BLaER1 (cell line): ENCODE results near the gene CNPY4.
"Not testable (repeated sequence)": the region's sequence is repeated elsewhere in the genome, so short reads cannot be mapped to it uniquely, and the experiment has no call there.

Source experiments
- H3K27ac ChIP-seq: shearing (Covaris generic); formaldehyde crosslinking; 2 replicates; pipeline ENCODE4 v1.8.1; 2022
- H3K27me3 ChIP-seq: shearing (Covaris generic); formaldehyde crosslinking; 2 replicates; pipeline ENCODE4 v1.8.1; 2022
- H3K36me3 ChIP-seq: shearing (Covaris generic); formaldehyde crosslinking; 2 replicates; pipeline ENCODE4 v1.8.1; 2022
- H3K4me1 ChIP-seq: shearing (Covaris generic); formaldehyde crosslinking; 2 replicates; pipeline ENCODE4 v1.8.1; 2022
- H3K4me2 ChIP-seq: shearing (Covaris generic); formaldehyde crosslinking; 2 replicates; pipeline ENCODE4 v1.8.1; 2022
- H3K4me3 ChIP-seq: shearing (Covaris generic); formaldehyde crosslinking; 2 replicates; pipeline ENCODE4 v1.8.1; 2022
- H3K9ac ChIP-seq: shearing (Covaris generic); formaldehyde crosslinking; 2 replicates; pipeline ENCODE4 v1.8.1; 2022
- H3K9me3 ChIP-seq: shearing (Covaris generic); formaldehyde crosslinking; 2 replicates; pipeline ENCODE4 v1.8.1; 2022
- H4K20me1 ChIP-seq: shearing (Covaris generic); formaldehyde crosslinking; 2 replicates; pipeline ENCODE4 v1.8.1; 2022
- Cebpa-rat ChIP-seq: shearing (Covaris generic); IDR thresholded peaks from 2 replicates; pipeline ENCODE4 v1.8.1; 2022

The CNPY4 gene

DNA sequence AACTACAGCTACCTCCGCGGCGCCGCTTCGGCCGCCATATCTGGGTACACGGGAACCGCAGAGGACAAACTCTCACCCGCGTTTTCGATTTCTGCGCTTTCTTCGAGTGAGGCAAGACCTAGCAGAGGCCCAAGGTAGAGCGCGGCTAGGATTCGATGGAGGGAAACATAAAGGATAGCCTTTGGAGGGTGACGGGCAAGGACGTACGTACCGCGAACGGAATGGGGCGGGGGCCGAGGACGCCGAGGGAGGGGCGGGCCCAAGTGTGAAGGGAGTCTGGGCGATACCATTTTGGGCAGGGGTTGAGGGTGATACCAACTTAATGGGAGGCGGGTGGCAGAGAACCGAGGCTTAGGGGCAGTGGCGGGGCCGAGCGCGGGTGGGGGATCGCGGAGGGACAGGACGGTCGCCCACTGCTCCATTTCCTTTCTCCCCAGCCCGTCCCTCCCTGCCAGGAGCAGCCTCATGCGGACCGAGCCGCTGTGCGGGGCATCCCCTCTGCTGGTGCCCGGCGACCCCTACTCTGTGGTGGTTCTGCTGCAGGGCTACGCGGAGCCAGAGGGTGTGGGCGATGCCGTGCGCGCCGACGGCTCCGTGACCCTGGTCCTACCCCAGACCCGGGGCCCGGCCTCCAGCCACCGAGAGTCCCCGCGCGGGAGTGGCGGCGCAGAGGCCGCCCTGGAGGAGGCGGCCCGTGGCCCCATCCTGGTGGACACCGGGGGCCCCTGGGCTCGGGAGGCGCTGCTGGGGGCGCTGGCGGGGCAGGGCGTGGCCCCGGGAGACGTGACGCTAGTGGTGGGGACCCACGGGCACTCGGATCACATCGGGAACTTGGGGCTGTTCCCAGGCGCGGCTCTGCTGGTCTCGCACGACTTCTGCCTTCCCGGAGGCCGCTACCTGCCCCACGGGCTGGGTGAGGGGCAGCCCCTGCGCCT lies 7.8 kb downstream of the CNPY4 start, which contains the start of gene MBLAC1:
TSS of gene MBLAC1 (plus strand) at position 37 of the 935 bp plus-strand sequence. CDS start at position 466, 429 bp downstream.
- H3K9me3 ChIP-seq: no peaks in the 10 kb centered on the region
- H3K4me1 ChIP-seq: peaks cover 57% of the 10 kb centered on the region
- TF ChIP-seq Cebpa-rat: no peak
- peak within 1 kb of the TSS; percentile 86 for H3K4me3 ChIP-seq
- no peaks in the 10 kb centered on the region for H4K20me1 ChIP-seq
- peak within 1 kb of the TSS; percentile 95 for H3K4me2 ChIP-seq
- H3K36me3 ChIP-seq: peaks cover 26% of the 10 kb centered on the region
- H3K9ac ChIP-seq: peak within 1 kb of the TSS; percentile 85
- H3K27ac ChIP-seq: peak within 1 kb of the TSS; percentile 86
- H3K27me3 ChIP-seq: peaks cover 23% of the 10 kb centered on the region; the same call in 1 of the 2 replicates

GRCh38 chr7:100127866-100128636 lies 8.6 kb downstream of the CNPY4 start:
- Histone ChIP-seq H3K4me2 (peak overlapping the region; percentile 95), H3K4me3 (peak overlapping the region; percentile 86), H3K27ac (peak overlapping the region; percentile 86), H3K9me3 (no peaks in the 10 kb centered on the region), H3K36me3 (peaks cover 18% of the 10 kb centered on the region; the same call in 1 of the 2 replicates), H4K20me1 (no peaks in the 10 kb centered on the region), H3K27me3 (peaks cover 23% of the 10 kb centered on the region; the same call in 1 of the 2 replicates), H3K9ac (peak overlapping the region; percentile 85), H3K4me1 (peaks cover 65% of the 10 kb centered on the region)
- no peak for TF ChIP-seq Cebpa-rat

DNA sequence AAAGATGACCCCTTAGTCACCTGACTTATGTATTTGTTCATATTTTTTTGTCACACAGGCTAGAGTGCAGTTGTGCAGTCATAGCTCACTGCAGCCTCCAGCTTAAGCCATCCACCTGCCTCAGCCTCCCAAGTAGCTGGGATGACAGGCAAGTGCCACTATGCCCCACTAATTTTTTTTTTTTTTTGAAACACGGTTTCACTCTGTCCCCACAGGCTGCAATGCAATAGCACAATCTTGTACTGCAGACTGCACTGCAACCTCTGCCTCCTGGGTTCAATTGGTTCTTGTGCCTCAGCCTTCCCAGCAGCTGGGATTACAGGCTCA lies 9.2 kb downstream of the CNPY4 start:
- peak overlapping the region; percentile 95 for H3K4me2 ChIP-seq
- peaks cover 63% of the 10 kb centered on the region for H3K4me1 ChIP-seq

DNA sequence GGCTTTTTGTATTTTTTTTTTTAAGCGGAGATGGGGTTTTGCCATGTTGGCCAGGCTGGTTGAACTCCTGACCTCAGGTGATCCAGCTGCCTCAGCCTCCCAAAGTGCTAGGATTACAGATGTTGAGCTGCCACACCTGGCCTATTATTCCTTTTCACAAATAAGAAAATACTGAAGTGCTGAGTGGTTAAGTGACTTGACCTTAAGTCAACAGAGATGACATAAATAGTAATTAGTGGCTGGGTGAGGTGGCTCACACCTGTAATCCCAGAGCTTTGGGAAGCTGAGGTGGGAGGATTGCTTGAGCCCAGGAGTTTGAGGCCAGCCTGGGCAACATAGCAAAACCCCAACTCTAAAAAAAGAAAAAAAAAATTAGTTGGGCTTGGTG lies 10.8 kb downstream of the CNPY4 start:
- Histone ChIP-seq H3K27me3 (peaks cover 23% of the 10 kb centered on the region; the same call in 1 of the 2 replicates), H3K4me1 (peaks cover 47% of the 10 kb centered on the region)
- H4K20me1 ChIP-seq, H3K9me3 ChIP-seq, H3K27ac ChIP-seq, H3K36me3 ChIP-seq, H3K4me2 ChIP-seq, H3K4me3 ChIP-seq, H3K9ac ChIP-seq: not testable (repeated sequence)

More for the DNA sequence above, 9.2 kb downstream of the CNPY4 start:
- TF ChIP-seq Cebpa-rat: no peak
- Histone ChIP-seq H3K4me3 (no peak overlapping the region), H3K27me3 (peaks cover 23% of the 10 kb centered on the region; the same call in 1 of the 2 replicates), H3K36me3 (peaks cover 16% of the 10 kb centered on the region; the same call in 1 of the 2 replicates), H3K9me3 (no peaks in the 10 kb centered on the region), H3K27ac (no peak overlapping the region), H4K20me1 (no peaks in the 10 kb centered on the region), H3K9ac (no peak overlapping the region)

DNA sequence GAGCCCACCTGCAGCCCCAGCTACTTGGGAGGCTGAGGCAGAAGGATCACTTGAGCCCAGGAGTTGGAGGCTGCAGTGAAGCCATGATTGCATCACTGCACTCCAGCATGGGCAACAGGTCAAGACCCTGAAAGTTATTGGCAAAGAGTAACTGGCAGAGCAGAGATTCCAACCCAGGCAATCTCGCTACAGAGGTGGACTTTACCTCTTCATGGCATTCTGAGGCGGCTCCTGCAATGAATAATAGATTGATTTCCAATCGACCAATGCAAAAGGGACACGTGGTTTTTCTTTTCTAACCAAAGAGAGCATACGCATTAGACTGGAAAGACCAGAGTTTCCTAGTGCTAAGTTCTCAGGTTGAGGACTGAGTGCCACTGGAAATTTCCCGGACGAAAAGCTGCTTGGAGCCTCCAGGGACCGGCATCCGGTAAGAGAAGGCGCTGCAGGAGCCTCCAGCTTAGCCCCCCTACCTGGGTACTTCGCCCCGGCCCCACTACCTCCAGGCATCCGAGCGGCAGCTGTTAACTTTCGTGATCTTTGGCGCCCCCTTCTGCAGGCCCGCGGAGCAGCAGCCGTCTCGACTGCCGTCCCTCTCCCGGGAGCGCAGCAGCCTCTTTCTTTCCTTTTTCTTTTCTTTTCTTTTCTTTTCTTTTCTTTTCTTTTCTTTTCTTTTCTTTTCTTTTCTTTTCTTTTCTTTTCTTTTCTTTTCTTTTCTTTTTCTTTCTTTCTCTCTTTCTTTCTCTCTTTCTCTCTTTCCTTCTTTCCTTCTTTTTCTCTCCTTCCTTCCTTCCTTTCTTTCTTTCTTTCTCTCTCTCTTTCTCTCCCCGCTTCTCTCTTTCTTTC lies 11.4 kb downstream of the CNPY4 start:
- Histone ChIP-seq H3K27me3 (peaks cover 23% of the 10 kb centered on the region; the same call in 1 of the 2 replicates), H3K4me2 (peak overlapping the region; percentile 45), H3K4me3 (no peak overlapping the region), H3K9ac (no peak overlapping the region), H4K20me1 (no peaks in the 10 kb centered on the region), H3K4me1 (peaks cover 41% of the 10 kb centered on the region), H3K9me3 (no peaks in the 10 kb centered on the region), H3K27ac (no peak overlapping the region), H3K36me3 (no peaks in the 10 kb centered on the region)
- 0 out of 2 replicates have a peak, but pooled peaks have one; percentile 53 for TF ChIP-seq Cebpa-rat

DNA sequence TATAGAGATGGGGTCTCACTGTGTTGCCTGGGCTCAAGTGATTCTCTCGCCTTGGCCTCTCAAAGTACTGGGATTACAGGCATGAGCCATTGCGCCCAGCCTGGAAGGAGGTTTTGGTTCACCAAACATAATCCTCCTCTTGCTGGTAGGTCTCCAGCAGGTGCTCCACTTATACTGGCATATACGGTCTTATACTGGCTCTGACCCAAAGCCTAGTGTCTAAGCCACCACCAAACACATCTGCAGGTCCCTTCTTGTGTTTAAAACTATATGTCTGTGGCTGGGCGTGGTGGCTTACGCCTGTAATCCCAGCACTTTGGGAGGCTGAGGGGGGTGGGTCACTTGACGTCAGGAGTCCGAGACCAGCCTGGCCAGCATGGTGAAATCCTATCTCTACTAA lies 12.7 kb downstream of the CNPY4 start:
- Histone ChIP-seq H3K9me3 (no peaks in the 10 kb centered on the region), H3K36me3 (no peaks in the 10 kb centered on the region), H3K9ac (no peak overlapping the region), H3K27me3 (peaks cover 23% of the 10 kb centered on the region; the same call in 1 of the 2 replicates), H3K4me3 (no peak overlapping the region), H3K4me1 (peaks cover 35% of the 10 kb centered on the region), H3K4me2 (peak overlapping the region; percentile 36), H4K20me1 (no peaks in the 10 kb centered on the region), H3K27ac (no peak overlapping the region)
- no peak for TF ChIP-seq Cebpa-rat

GRCh38 chr7:100132697-100133151 lies 13.3 kb downstream of the CNPY4 start:
- Histone ChIP-seq H3K27me3 (peaks cover 20% of the 10 kb centered on the region; the same call in 1 of the 2 replicates), H4K20me1 (no peaks in the 10 kb centered on the region), H3K9me3 (no peaks in the 10 kb centered on the region), H3K4me1 (peaks cover 36% of the 10 kb centered on the region), H3K4me2 (peak overlapping the region; percentile 36), H3K36me3 (no peaks in the 10 kb centered on the region), H3K9ac (no peak overlapping the region), H3K27ac (no peak overlapping the region), H3K4me3 (no peak overlapping the region)
- TF ChIP-seq Cebpa-rat: no peak

DNA sequence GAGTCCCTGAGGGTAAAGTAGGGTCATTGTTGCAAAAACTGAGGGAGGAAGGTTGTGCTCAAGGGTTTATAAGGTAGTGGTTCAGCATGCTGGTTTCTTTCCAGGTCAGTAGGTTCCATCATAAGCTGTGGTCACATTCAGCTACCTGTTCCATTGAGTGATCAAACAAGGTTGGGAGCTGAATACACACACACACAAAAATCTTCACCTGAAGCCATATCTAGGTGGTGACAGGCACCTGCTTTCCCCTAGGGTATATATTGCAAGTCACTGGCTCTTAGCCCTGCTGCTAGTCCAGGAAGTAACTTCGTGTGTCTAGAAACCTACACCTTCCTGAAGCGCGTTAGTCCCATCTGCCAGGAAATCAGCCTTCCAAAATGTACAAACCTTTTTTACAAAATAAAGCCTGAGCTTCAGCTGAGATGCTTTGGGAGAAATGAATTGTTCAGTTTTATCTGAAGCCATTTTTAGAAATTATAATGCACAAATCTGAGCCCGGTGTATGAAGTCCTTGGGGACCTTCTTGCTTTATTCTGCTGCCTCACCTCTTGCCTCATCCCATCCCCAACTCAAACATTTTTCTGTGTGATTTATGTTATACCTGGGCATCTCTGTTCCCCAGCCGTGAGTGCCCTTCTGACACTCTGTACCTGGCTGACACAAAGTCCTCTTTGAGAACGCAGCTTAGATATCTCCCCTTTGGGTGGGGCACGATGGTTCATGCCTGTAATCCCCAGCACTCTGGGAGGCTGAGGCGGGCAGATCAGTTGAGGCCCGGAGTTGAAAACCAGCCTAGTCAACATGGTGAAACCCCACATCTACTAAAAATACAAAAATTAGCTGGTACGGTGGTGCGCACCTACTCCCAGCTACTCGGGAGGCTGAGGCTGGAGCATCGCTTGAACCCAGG lies 18.7 kb downstream of the CNPY4 start:
- Histone ChIP-seq H3K27ac (no peak overlapping the region), H3K4me2 (peak overlapping the region; percentile 59), H4K20me1 (no peaks in the 10 kb centered on the region), H3K9ac (no peak overlapping the region), H3K36me3 (no peaks in the 10 kb centered on the region), H3K4me3 (no peak overlapping the region), H3K4me1 (peaks cover 19% of the 10 kb centered on the region), H3K27me3 (no peaks in the 10 kb centered on the region), H3K9me3 (no peaks in the 10 kb centered on the region)
- TF ChIP-seq Cebpa-rat: no peak
